ENCODE data around the gene FILIP1L. TPM values are rescaled to one million over a fixed set of nuclear protein-coding genes. Genes with fewer than 3 reads are reported as not detected.

Gene FILIP1L
- total and polyA plus RNA-seq, 7 donors = 9.2 to 274 (median 78.5) TPM

GRCh38 chr3:100093831-100094230, 20.5 kb downstream of the FILIP1L start:
- no peak overlapping the region for H3K4me3 ChIP-seq

GRCh38 chr3:100090669-100091005, 23.7 kb downstream of the FILIP1L start:
- no peaks in the 10 kb centered on the region for H3K9me3 ChIP-seq
- DNase-seq (no peak), ATAC-seq (peak; percentile 79 to 89 (median 80))
- H3K4me1 ChIP-seq = peaks cover 69% of the 10 kb centered on the region
- peak overlapping the region; percentile 84 for H3K27ac ChIP-seq
- H3K4me3 ChIP-seq = no peak overlapping the region
- intact Hi-C loops (cut with DNase I) = loop anchor here (2.0 to 10.0 kb wide), 2 partner anchors 14 to 1594 kb away; partner anchors contain the start of gene RPL24 (in 1 of the 2)
- no peaks in the 10 kb centered on the region for H3K27me3 ChIP-seq (ENCODE audit: insufficient read depth in 3 of 3, low read length in 2 of 3)
- no peaks in the 10 kb centered on the region for H3K36me3 ChIP-seq (ENCODE audit: insufficient read depth in 1 of 2, low read depth in 1 of 2)
- TF ChIP-seq CTCF (IDR thresholded peaks at IDR 0.05) = no peak

More at GRCh38 chr3:100093831-100094230, 20.5 kb downstream of the FILIP1L start:
- no peak for DNase-seq
- TF ChIP-seq CTCF (IDR thresholded peaks at IDR 0.05) = no peak
- Histone ChIP-seq H3K27ac (peak overlapping the region; percentile 84), H3K36me3 (ENCODE audit: insufficient read depth in 1 of 2, low read depth in 1 of 2) (no peaks in the 10 kb centered on the region), H3K4me1 (peaks cover 61% of the 10 kb centered on the region), H3K27me3 (ENCODE audit: insufficient read depth in 3 of 3, low read length in 2 of 3) (no peaks in the 10 kb centered on the region), H3K9me3 (no peaks in the 10 kb centered on the region)
- ATAC-seq = no peak
- WGBS, 3 donors = 67 to 85% (median 80%) methylated on average over 1 of the region's 1 CpG
- intact Hi-C loops (cut with DNase I) = loop anchor here in 1 of 2 donors (10.0 kb wide), 1 partner anchor 1591 kb away; the partner anchor contains the start of gene RPL24

GRCh38 chr3:100089812-100090668, 24.3 kb downstream of the FILIP1L start:
- peaks cover 72% of the 10 kb centered on the region for H3K4me1 ChIP-seq
- peak; percentile 37 to 64 for DNase-seq
- H3K27ac ChIP-seq = peak overlapping the region; percentile 84

GRCh38 chr3:100088735-100089368, 25.4 kb downstream of the FILIP1L start:
- DNase-seq = no peak
- no peak for TF ChIP-seq CTCF (IDR thresholded peaks at IDR 0.05)
- Histone ChIP-seq H3K9me3 (no peaks in the 10 kb centered on the region), H3K4me1 (peaks cover 74% of the 10 kb centered on the region), H3K27me3 (ENCODE audit: insufficient read depth in 3 of 3, low read length in 2 of 3) (no peaks in the 10 kb centered on the region), H3K36me3 (ENCODE audit: insufficient read depth in 1 of 2, low read depth in 1 of 2) (no peaks in the 10 kb centered on the region), H3K27ac (peak overlapping the region; percentile 84), H3K4me3 (no peak overlapping the region)
- intact Hi-C loops (cut with DNase I) = no loop called here
- ATAC-seq = no peak
- WGBS, 3 donors = 66 to 79% (median 71%) methylated on average over 2 of the region's 2 CpGs

More at GRCh38 chr3:100089812-100090668, 24.3 kb downstream of the FILIP1L start:
- H3K36me3 ChIP-seq (ENCODE audit: insufficient read depth in 1 of 2, low read depth in 1 of 2) = no peaks in the 10 kb centered on the region
- intact Hi-C loops (cut with DNase I) = loop anchor here (2.0 to 10.0 kb wide), 2 partner anchors 13 to 1595 kb away; partner anchors contain the start of gene RPL24 (in 1 of the 2)
- peak; percentile 38 for TF ChIP-seq CTCF (IDR thresholded peaks at IDR 0.05)
- 42 to 59% (median 48%) methylated on average over 7 of the region's 7 CpGs for WGBS, 3 donors
- no peaks in the 10 kb centered on the region for H3K9me3 ChIP-seq
- no peaks in the 10 kb centered on the region for H3K27me3 ChIP-seq (ENCODE audit: insufficient read depth in 3 of 3, low read length in 2 of 3)
- H3K4me3 ChIP-seq = peak overlapping the region; percentile 26
- peak; percentile 70 to 93 (median 92) for ATAC-seq
